ENCODE data around the gene CDC42BPG.
"Not testable (repeated sequence)": the region's sequence is repeated elsewhere in the genome, so short reads cannot be mapped to it uniquely, and the experiment has no call there.

CDC42BPG gene

DNA sequence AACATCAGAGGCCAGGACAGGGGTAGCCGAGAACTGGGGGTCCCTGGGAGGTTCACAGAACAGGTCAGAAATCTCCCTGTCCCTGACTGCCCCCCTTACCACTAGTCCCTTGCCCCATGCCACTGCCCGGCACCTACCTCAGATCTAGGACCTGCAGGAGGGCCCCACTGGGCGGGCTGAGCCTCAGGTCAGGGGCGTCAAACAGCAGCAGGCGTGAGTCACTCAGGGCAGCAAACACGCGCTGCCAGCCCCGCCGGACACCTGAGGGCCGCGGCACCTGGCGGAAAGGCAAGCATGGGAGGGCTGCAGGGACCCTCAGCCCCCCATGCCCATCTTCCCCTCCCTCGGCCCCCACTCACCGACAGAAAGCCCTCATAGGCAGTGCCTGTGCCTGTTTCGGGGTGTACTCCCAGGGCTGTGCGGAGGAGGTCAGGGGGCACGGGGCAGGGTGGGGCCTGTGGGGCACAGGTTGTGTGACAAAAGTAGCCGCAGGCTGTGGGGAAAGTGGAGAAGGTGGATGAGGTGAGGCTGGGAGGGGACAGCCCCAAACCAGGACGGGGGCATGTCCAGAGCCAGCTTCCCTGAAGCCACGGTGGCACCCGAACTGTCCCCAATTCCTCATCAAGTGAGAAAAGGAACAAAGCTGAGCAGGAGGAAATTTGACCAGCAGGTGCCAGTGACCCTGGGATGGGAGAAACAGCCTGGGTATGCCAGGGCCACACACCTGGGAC lies 11.8 kb downstream of the CDC42BPG start:
- no peak for DNase-seq

DNA sequence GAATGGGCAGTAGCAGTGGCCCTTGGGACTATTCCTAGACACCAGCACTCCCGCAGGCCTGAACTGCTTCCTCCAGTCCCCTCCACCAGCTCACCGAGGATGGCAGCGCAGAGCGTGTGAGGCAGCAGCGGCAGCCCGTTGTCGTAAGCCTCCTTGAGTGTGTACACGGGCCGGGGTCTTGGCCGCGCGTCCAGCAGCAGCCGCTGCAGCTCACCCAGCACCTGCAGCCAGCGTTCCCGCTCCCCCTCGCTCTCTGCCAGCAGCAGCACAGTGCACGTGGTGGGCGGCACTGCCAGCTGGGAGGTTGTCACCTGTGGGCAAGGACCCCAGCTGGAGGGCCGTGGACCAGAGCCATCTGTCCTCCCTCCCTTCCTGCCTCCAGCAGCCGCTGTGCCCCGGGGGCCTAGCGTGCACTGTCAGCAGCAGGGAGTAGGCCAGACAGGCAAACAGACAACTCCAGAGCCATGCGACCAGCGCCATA lies 13.0 kb downstream of the CDC42BPG start:
- DNase-seq, result no peak

- no peak for DNase-seq
Observed at GRCh38 chr11:64829536-64830251, 14.8 kb downstream of the CDC42BPG start.

DNA sequence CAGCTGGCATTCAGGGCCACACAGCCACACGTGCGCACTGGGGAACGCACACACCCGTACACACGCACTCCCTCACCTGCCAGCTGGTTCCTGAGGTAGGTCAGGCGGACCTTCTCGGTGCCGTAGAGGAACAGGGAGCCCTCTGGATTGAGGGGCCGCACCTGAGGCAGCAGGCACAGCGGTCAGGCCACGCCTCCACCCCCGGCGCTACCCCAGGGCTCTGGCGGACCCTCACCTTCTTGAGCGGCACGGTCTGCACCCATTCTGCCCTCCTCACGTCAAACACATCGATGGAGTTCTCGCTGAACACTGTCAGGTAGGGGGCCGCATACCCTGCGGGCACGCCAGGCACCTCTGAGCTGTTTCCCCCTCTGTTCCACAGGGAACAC lies 17.0 kb downstream of the CDC42BPG start:
- no peak for DNase-seq

- no peak for DNase-seq
Observed at GRCh38 chr11:64826578-64827450, 17.6 kb downstream of the CDC42BPG start.

DNA sequence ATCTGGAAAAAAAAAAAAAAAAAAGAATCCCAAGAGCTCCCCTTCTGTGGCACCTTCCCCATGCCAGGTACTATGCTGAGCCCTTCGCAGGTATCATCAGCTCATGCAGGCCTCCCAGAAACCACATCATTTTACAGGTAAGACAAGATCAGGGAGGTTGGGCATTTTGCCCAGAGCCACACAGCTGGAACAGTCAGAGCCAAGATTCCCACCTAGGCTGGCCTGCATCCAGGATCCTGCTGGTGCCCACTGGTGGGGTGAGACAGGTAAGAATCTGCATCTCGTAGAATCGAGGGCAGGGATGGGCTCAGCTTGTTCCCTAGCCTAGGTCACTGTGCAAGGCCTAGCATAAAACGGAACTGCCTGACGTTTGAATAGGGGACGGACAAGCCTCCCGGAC lies 18.4 kb downstream of the CDC42BPG start:
- DNase-seq, result no peak

DNA sequence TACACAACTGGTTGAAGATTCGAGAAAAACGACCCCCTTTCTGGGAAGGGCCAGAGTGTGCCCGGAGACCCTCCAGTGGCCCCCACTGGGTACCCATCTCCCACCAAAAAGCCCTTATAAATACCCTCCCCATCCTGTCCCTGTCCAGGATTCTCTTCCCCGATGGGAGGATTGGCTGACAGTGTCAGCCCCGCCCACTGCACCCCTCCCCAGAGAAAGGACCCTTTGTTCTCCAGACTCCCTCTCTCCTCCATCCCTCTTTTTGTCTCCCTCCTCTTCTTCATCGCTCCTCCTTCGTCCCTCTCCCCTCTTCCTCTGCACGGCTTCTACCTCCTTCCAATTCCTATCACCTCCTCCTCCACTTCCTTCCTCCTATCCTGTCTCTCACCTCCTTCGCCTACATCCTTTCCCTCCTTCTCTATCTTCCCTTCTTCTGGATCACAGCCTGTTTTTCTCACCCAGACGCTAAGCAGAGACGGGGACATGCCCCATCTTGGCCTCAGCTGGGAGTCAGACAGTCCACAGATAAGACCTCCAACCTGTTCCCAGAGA lies 20.8 kb downstream of the CDC42BPG start:
- DNase-seq, result no peak

DNA sequence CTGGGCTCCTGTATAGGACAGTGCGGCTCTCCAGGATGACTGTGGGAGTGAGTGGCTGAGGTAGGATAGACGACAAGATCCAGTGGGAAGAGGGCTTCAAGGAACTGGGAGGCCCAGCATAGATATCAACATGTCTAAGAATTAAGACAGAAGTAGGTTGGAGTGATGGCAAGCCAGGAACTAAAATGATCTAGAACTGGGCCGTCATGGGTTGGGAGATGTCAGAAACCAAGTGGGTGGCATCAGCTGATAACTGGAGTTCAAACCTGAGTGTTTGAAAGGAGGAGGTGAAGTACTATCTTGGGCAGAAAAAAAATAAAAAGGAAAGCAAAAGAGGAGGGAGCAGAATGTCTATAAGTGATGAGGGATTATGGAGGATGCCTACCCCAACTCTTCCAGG lies 27.0 kb downstream of the CDC42BPG start:
- no peak for DNase-seq

DNA sequence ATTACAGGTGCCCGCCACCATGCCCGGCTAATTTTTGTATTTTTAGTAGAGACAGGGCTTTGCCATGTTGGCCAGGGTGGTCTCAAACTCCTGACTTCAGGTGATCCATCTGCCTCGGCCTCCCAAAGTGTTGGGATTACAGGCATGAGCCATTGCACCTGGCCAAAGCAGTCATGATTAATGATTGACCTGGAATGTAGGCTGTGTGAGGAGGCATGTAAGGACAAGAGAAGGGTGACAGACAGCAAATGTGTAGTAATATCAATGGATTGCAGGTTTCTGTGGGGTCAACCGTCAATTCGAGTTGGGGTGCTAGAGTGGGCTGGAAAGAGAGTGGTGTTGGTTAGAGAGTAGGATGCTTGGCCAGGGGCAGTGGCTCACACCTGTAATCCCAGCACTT lies 29.0 kb downstream of the CDC42BPG start:
- not testable (repeated sequence) for DNase-seq

GRCh38 chr11:64814712-64815187 lies 29.7 kb downstream of the CDC42BPG start:
- DNase-seq, result no peak

GRCh38 chr11:64813826-64814225 lies 30.6 kb downstream of the CDC42BPG start:
- DNase-seq, result no peak

GRCh38 chr11:64810891-64811272 lies 33.6 kb downstream of the CDC42BPG start:
- DNase-seq, result peak; percentile 62

DNA sequence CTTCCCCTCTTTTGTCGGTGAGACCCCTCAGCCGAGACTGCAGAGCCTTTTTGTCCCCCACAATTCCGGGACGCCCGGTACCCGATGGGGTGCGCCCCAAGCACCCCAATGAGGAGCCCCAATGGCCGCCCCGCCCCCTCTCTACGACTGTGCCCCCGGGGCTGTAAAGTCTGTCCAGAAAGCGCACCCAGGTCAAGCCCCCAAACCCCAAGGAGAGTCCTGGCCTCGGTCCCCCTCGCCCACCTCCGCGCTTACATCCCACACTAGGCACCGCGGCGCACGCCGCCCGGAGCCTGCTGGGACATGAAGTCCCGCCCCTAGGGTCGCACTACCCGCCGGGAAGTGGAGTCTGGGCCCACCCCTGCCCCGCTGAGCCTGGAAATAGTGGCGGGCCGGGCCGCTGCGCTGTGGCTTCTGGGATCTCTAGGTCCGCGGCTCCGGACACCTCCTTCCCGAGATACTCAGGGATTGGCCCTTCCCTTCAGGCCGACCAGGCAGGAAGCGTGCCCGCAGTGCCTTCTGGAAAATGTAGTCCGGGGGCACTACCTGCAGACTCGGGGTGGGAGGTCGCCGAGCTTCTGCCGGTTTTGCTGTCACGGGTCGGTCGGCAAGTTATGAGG lies 34.1 kb downstream of the CDC42BPG start, which contains the start of gene MEN1:
MEN1 (minus strand) TSS at position 281 of the 620 bp plus-strand sequence. CDS start 442 bp downstream, outside the sequence.
- DNase-seq, result peak; percentile 80

GRCh38 chr11:64809781-64810241 lies 34.6 kb downstream of the CDC42BPG start:
- peak; percentile 24 for DNase-seq

DNA sequence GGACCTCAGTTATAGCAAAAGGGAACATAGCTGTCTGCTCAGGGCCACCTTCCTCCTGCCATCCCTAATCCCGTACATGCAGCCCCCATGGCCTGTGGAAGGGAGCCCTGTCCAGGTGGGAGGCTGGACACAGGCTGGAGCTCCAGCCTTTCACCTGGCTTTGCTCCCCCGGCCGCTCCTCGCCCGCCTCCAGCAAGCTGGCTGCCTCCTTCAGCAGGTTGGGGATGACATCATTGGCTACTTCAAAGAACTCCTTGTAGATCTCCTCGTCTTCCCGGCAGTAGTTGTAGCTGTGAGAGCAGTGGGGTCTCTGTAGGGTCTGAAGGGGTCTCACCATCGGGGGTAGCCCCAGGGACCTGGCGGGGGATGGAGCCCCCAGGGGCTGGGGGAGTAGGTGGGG lies 39.0 kb downstream of the CDC42BPG start:
- no peak for DNase-seq

GRCh38 chr11:64804346-64805210 lies 39.9 kb downstream of the CDC42BPG start:
- no peak for DNase-seq

DNA sequence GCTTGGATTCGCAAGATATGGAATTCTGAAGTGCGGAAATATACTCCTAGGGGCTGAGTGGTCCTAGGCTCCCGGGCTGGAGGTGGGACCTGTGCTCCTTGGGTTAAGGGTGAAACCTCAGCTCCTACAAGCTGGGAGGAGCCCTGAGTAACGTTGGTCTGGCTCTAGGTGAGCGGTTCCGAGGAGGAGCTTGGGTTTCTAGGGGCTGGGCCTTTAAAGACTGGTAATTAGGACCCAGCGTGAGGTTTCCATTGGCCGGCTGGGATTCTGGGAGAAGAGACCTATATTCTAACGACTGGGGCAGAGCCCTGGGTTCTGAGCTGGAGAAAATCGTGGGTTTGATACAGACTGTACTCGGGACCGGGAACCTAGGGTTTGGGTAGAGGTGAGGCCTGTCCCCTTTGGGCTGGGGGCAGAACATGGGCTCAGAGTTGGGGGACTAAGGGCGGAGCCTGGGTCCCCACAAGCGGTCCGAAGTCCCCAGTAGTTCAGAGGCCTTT lies 40.6 kb downstream of the CDC42BPG start:
- no peak for DNase-seq

- DNase-seq, result peak; percentile 90
Observed at GRCh38 chr11:64803158-64803845, 41.2 kb downstream of the CDC42BPG start, which contains the start of gene MAP4K2. MAP4K2 (minus strand) TSS chr11:64803214; CDS start chr11:64803149, 65 bp downstream.

DNA sequence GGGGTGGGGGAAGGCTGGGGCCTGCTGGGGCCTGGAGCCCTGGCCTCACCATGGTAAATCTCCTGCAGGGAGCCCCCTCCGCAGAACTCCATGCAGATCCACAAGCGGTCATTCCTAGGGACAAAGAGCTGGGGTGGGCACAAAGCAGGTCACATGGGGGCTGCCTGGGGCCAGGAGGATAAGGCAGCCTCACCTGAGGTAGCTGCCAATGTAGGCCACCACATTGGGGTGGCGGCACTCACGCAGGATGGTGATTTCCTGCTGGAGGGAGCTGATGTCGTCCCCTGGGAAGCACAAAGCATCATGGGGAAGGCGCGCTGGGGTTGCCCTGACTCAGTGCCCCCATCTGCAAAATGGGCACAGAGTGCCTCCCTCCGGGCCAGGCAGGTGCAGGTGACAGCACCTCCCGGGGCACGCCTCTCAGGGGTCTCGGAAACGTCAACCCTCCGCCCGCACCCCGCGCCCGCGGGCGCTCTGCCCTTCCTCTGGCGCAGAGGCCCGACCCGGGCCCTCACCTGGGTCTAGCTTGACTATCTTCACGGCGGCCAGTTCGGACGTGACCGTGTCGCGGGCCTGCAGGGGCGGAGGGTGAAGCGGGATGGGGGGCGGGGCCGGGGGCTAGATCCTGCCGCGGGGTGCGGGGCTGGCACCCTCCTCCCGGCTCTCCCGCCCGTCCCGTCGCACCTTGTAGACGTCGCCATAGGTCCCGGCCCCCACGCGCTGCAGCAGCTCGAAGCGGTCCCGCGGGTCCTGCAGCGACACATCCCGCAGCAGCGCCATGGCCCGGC lies 41.9 kb downstream of the CDC42BPG start:
- DNase-seq, result peak; percentile 52
